ENCODE results near the gene FAM20B.

FAM20B gene

GRCh38 chr1:179048339-179049124 is 22.8 kb downstream of the FAM20B start:
- no peak for DNase-seq (ENCODE audit: low read depth)

- no peak for DNase-seq (ENCODE audit: low read depth)
Observed at GRCh38 chr1:179052776-179053175, 27.1 kb downstream of the FAM20B start.

- DNase-seq (ENCODE audit: low read depth), result no peak
Observed at GRCh38 chr1:179053486-179053885, 27.8 kb downstream of the FAM20B start.

- DNase-seq (ENCODE audit: low read depth), result no peak
Observed at GRCh38 chr1:179055937-179056336, 30.2 kb downstream of the FAM20B start.

GRCh38 chr1:179058487-179059483 is 33.1 kb downstream of the FAM20B start:
- no peak for DNase-seq (ENCODE audit: low read depth)

- DNase-seq (ENCODE audit: low read depth), result no peak
Observed at GRCh38 chr1:179061360-179062282, 35.9 kb downstream of the FAM20B start.

- no peak for DNase-seq (ENCODE audit: low read depth)
Observed at GRCh38 chr1:179066471-179066870, 40.8 kb downstream of the FAM20B start.

GRCh38 chr1:179077396-179077795 is 51.7 kb downstream of the FAM20B start:
- peak; percentile 28 for DNase-seq (ENCODE audit: low read depth)

- peak; percentile 75 for DNase-seq (ENCODE audit: low read depth)
Observed at GRCh38 chr1:179079113-179079761, 53.5 kb downstream of the FAM20B start.

GRCh38 chr1:179080866-179081686 is 55.4 kb downstream of the FAM20B start:
- DNase-seq (ENCODE audit: low read depth), result no peak

- DNase-seq (ENCODE audit: low read depth), result peak; percentile 86
Observed at GRCh38 chr1:179081687-179082332, 56.1 kb downstream of the FAM20B start, which contains the start of gene TOR3A. Gene TOR3A (plus strand): TSS chr1:179082070. CDS start chr1:179082129, 59 bp downstream.

- no peak for DNase-seq (ENCODE audit: low read depth)
Observed at GRCh38 chr1:179082333-179082998, 56.8 kb downstream of the FAM20B start.

- no peak for DNase-seq (ENCODE audit: low read depth)
Observed at GRCh38 chr1:179082999-179083335, 57.3 kb downstream of the FAM20B start.

- no peak for DNase-seq (ENCODE audit: low read depth)
Observed at GRCh38 chr1:179083533-179083932, 57.8 kb downstream of the FAM20B start.

GRCh38 chr1:179087665-179088064 is 62.0 kb downstream of the FAM20B start:
- DNase-seq (ENCODE audit: low read depth), result no peak

- DNase-seq (ENCODE audit: low read depth), result no peak
Observed at GRCh38 chr1:179089827-179090482, 64.3 kb downstream of the FAM20B start.

GRCh38 chr1:179090522-179090921 is 64.8 kb downstream of the FAM20B start:
- DNase-seq (ENCODE audit: low read depth), result no peak

GRCh38 chr1:179090923-179091322 is 65.2 kb downstream of the FAM20B start:
- DNase-seq (ENCODE audit: low read depth), result no peak

- DNase-seq (ENCODE audit: low read depth), result peak; percentile 99
Observed at GRCh38 chr1:179091691-179092165, 66.0 kb downstream of the FAM20B start.
